HuH-7.5 (cell line): ENCODE data around the gene SHISA7.

ENCODE experiments used
- DNase-seq: peaks from one replicate; pipeline ENCODE4 v3.0.0; 2011; ENCODE audit warnings: low spot score

Gene SHISA7

DNA sequence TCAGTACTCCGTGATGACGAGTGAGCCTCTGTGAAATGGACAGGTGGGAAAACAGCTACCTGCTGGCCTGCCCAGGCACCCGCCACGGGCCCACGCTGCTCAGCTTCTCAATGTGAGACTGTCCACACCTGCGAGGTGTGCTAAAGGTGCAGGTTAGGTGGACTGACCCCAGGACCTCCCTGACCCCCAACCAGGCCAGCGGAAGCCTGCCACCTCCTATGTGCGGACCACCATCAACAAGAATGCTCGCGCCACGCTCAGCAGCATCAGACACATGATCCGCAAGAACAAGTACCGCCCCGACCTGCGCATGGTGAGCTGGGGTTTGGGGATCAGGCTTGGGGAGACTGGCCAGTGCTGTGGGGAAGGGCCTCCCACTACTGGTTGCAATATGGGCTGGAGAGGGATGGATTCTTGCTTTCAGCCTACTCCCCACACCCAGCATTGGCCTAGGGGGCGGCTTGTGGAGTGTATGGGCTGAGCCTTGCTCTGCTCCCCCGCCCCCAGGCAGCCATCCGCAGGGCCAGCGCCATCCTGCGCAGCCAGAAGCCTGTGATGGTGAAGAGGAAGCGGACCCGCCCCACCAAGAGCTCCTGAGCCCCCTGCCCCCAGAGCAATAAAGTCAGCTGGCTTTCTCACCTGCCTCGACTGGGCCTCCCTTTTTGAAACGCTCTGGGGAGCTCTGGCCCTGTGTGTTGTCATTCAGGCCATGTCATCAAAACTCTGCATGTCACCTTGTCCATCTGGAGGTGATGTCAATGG lies 55.2 kb downstream of the SHISA7 start:
- no peak for DNase-seq

DNA sequence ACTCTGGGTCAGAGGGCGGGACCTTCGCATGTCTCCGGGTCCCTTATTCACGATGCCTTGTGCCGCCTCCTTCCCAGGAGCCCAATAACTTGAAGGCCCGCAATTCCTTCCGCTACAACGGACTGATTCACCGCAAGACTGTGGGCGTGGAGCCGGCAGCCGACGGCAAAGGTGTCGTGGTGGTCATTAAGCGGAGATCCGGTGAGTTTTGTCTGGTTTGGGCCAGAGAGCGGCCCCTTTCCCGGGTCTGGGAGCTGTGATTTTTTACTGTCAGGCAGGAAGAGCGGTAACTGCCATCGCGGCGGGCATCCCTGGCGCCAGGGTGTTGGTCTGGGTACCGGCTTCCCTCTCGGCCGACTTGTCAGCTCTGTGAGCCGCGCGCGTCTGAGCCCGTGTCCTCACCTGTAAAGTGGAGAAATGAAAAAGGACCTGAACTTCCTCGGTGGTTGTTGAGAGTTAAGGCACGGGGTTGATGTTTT lies 56.6 kb downstream of the SHISA7 start:
- DNase-seq: no peak

DNA sequence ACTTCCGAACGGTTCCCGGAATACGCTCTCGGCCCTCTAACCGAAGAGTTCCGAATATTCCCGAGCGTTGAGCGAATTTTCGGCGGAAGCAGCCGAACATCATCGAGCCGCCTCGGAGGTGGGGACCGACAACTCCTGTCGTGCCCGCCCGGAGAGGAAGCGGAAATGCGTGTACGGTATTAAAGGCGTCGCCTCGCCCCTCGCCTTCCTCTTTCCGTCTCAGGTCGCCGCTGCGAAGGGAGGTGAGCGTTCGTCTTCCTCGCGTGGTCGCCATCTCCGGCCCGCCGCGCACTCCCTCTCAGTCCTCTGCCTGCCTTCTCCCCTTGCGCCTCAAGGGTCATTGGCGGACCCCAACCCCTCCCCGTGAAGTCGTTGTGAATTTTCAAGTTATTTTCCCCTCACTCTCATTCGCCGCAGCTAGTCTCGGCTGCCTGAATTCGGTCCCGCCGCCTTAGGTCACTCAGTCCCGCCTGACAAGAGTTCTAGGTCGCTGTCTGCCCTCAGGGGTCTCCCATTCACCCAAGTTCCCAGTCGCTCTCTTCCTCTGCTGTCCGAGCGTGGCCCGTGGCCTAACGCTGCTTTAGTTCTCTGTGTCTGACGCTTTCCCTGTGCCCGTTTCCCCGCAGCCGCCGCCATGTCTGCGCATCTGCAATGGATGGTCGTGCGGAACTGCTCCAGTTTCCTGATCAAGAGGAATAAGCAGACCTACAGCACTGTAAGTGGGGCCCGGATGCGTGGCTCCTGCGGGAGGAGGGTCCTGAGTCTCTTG lies 57.2 kb downstream of the SHISA7 start, which contains the start of gene RPL28:
Gene RPL28 (plus strand): TSS at position 209 of the 769 bp plus-strand sequence. CDS start 426 bp downstream, at position 635.
- DNase-seq: peak; percentile 96

- DNase-seq: peak; percentile 96
Measured at GRCh38 chr19:55384920-55385723, 58.0 kb downstream of the SHISA7 start.

DNA sequence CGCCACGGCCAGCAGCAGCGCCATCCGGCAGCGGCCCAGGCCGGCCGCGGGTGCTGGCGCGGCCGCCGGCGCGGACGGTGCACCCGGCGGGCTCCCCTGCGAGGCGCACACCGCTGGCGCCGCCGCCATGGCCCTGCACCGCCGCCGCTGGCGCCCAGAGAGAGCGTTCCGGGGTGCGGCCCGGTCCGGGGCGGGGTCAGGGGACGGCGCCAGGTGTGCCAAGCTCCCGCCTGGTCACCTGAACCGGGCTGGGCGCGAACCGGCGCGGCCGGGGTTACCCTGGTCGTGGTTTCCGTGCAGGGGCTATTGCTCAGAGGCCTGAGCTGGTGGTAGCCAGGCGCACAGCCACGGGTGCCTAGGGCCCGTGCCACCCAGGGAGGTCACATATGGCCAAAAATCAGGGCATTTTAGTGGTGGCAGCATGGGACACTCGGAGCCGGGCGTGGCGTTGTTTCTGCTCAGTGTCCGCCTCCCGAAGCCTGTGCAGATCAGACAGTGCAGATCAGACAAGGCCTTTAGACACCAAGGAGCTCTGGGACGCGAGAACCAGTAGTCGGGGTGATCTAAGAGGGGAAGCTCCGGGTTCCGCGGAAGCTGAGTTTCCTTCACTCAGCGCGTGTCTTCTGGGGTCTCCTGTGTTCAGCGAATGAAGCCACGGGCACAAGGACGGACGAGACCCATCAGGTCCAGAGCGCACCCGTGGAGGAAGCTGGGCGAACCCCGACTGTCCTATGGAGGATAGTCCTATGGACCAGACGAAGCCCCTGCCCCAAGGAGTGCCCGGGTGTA lies 58.8 kb downstream of the SHISA7 start, which contains the start of gene TMEM238:
Gene TMEM238 (minus strand): TSS at position 162 of the 789 bp plus-strand sequence. CDS start 33 bp downstream, at position 129.
- DNase-seq: no peak

GRCh38 chr19:55383279-55384130 lies 59.6 kb downstream of the SHISA7 start:
- peak; percentile 90 for DNase-seq

DNA sequence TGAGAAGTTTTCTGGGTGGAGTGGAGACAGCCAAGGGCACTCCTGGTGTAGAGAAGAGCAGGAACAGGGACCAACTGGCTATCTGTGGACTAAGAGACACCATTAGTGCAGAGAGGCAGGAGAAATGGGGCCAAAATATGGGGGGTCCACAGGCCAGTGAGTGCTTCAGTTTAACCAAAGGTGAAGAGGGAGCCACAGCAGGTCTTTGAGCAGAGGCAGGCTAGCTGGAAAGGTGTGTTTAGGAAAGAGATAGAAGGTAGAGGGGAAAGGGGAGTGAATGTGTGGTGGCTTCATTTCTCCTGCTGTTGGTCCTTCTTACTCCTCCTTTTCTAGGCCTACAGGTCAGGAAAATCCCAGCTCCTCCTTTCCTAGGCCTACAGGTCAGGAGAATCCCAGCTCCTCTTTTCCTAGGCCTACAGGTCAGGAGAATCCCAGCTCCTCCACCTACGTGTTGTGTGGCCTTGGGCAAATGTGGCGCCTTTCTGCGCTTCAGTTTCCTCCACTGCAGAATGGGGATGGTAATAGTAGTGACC lies 60.5 kb downstream of the SHISA7 start:
- no peak for DNase-seq

DNA sequence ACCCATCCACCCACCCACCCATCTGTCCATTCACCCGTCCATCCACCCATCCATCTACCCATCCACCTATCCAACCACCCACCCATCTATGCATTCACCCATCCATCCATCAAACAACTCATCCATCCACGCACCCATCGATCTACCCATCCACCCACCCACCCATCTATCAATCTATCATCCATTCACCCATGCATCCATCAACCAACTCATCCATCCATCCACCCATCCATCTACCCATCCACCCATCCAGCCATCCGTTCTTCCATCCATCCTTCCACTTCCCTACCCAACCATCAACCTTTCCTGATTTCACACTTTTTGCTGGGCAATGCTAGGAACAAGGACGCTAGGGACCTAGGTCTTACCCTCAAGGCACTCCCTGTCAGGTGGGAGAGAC lies 61.1 kb downstream of the SHISA7 start:
- DNase-seq: no peak

GRCh38 chr19:55379174-55379573 lies 63.9 kb downstream of the SHISA7 start:
- no peak for DNase-seq
